K562 (cell line): ENCODE data around the gene APOM. TPM values are rescaled to one million over a fixed set of nuclear protein-coding genes. Genes with fewer than 3 reads are reported as not detected.

Source experiments
- CBX8 ChIP-seq: fragments of 200-600 bp; sonication (generic); IDR thresholded peaks from 2 replicates; pipeline ENCODE4 v1.6.1; 2012; ENCODE audit warnings: borderline replicate concordance, mixed run types, low read depth, mild to moderate bottlenecking, moderate library complexity, mixed read lengths, low read length, control low read depth, inconsistent platforms; ENCODE audit not compliant: poor library complexity, severe bottlenecking; ENCODE audit errors: extremely low read depth
- CHCHD3 ChIP-seq: fragments of 250-450 bp; sonication (Bioruptor Pico); IDR thresholded peaks from 2 replicates; pipeline ENCODE4 v2.1.2; 2022; ENCODE audit warnings: mild to moderate bottlenecking
- CHD1 ChIP-seq: fragments of 200-600 bp; sonication (generic); IDR thresholded peaks from one replicate; pipeline ENCODE4 v1.6.1; 2012; ENCODE audit warnings: mild to moderate bottlenecking, moderate library complexity, low read length, inconsistent platforms
- CXXC5 ChIP-seq: fragments of 250-450 bp; sonication (Bioruptor Pico); IDR thresholded peaks from 2 replicates; pipeline ENCODE4 v1.8.0; 2022; ENCODE audit warnings: inconsistent platforms, mild to moderate bottlenecking, moderate library complexity
- ERF ChIP-seq: fragments of 450-650 bp; formaldehyde crosslinking; IDR thresholded peaks from 2 replicates; pipeline ENCODE4 v1.4.0; 2020; ENCODE audit warnings: mild to moderate bottlenecking, mixed read lengths
- HCFC1 ChIP-seq: IDR thresholded peaks from 2 replicates; pipeline ENCODE4 v1.6.1; 2012; ENCODE audit warnings: low read depth, low read length, improper control_type of control experiment
- HNRNPH1 ChIP-seq: fragments of 200-400 bp; formaldehyde crosslinking; optimal IDR thresholded peaks from 2 replicates; pipeline ENCODE3; 2017; ENCODE audit warnings: low read depth, mild to moderate bottlenecking, low read length, moderate library complexity
- KLF13 ChIP-seq: fragments of 450-650 bp; IDR thresholded peaks from 2 replicates; pipeline ENCODE4 v1.6.1; 2016; ENCODE audit warnings: missing genetic modification characterization, low read depth, mild to moderate bottlenecking, missing compliant biosample characterization, moderate library complexity, borderline replicate concordance
- MECOM ChIP-seq: fragments of 250-450 bp; sonication (Bioruptor Pico); IDR thresholded peaks from 2 replicates; pipeline ENCODE4 v1.8.0; 2022; ENCODE audit warnings: inconsistent platforms
- POLR2AphosphoS5 ChIP-seq: IDR thresholded peaks from 2 replicates; pipeline ENCODE4 v1.6.1; 2011; ENCODE audit warnings: mild to moderate bottlenecking, low read depth, low read length, moderate library complexity; ENCODE audit not compliant: control insufficient read depth, insufficient read depth
- POLR2B ChIP-seq: fragments of 450-650 bp; IDR thresholded peaks from 2 replicates; pipeline ENCODE4 v1.6.1; 2018; ENCODE audit warnings: low read depth; ENCODE audit not compliant: partially characterized antibody
- RHOXF2B ChIP-seq: fragments of 250-450 bp; sonication (Bioruptor Pico); conservative IDR thresholded peaks from 2 replicates; pipeline ENCODE4 v1.5.1; 2021
- SIRT6 ChIP-seq: IDR thresholded peaks from one replicate; pipeline ENCODE4 v1.6.1; 2012; ENCODE audit warnings: low read depth, mild to moderate bottlenecking, control low read depth, inconsistent platforms, low read length, moderate library complexity
- SRSF1 ChIP-seq: fragments of 200-400 bp; formaldehyde crosslinking; IDR thresholded peaks from 2 replicates; pipeline ENCODE4 v1.6.1; 2017; ENCODE audit warnings: mild to moderate bottlenecking, low read depth, low read length, moderate library complexity
- SRSF9 ChIP-seq: fragments of 200-400 bp; formaldehyde crosslinking; IDR thresholded peaks from 2 replicates; pipeline ENCODE4 v1.6.1; 2017; ENCODE audit warnings: low read depth, low read length, borderline replicate concordance
- TEAD1 ChIP-seq, 2 experiments: fragments of 450-650 bp in 1 of 2; sonication (generic) in 1 of 2; formaldehyde crosslinking; IDR thresholded peaks; 2 replicates each; pipeline versions ENCODE4 v1.4.0 to v1.8.0; 2020 to 2022; ENCODE audit warnings: mild to moderate bottlenecking in 2 of 2, missing genetic modification reagents in 1 of 2
- TFAP4 ChIP-seq: sonication (generic); formaldehyde crosslinking; IDR thresholded peaks from 2 replicates; pipeline ENCODE4 v1.8.0; 2022; ENCODE audit warnings: missing genetic modification reagents, mild to moderate bottlenecking, moderate library complexity, borderline replicate concordance
- ZBTB33 ChIP-seq: sonication (generic); formaldehyde crosslinking; IDR thresholded peaks from 2 replicates; pipeline ENCODE4 v1.8.1; 2023; ENCODE audit warnings: mild to moderate bottlenecking, missing genetic modification reagents
- ZBTB5 ChIP-seq: fragments of 450-650 bp; IDR thresholded peaks from 2 replicates; pipeline ENCODE4 v1.6.1; 2017; ENCODE audit warnings: antibody characterized with exemption
- ZBTB9 ChIP-seq: fragments of 450-650 bp; formaldehyde crosslinking; IDR thresholded peaks from 2 replicates; pipeline ENCODE4 v1.4.0; 2020; ENCODE audit warnings: mild to moderate bottlenecking, moderate library complexity
- ZNF24 ChIP-seq: fragments of 450-650 bp; IDR thresholded peaks from 2 replicates; pipeline ENCODE4 v1.6.1; 2016
- ZNF445 ChIP-seq: fragments of 250-450 bp; sonication (Bioruptor Pico); IDR thresholded peaks from 2 replicates; pipeline ENCODE4 v1.4.0; 2020; ENCODE audit warnings: low read depth, mild to moderate bottlenecking, moderate library complexity
- polyA plus RNA-seq, 8 experiments: library from polyadenylated mRNA; depleted of rRNA in 4 of 8; stranded (reverse) in 5 of 8; unstranded in 3 of 8; fragments of >200 nt; fragmentation: Nextera tagmentation in 2 of 8; fragmentation: Illumina TruSeq in 1 of 8; extraction: Ambion mirVana in 2 of 8; extraction: Trizol in 1 of 8; gene quantifications; 2 replicates each; pipeline versions ENCODE4 v1.2.1 to v1.2.3, GENCODE V29; 2011 to 2014; ENCODE audit warnings: inconsistent platforms in 1 of 8, missing spikeins in 1 of 8
- total RNA-seq, 7 experiments: library from RNA; depleted of rRNA in 6 of 7; stranded (reverse); fragments of >200 nt in 6 of 7; fragmentation: Illumina TruSeq in 2 of 7; extraction: Trizol in 2 of 7; gene quantifications; 2 replicates each; pipeline versions ENCODE4 v1.2.1 to v1.2.3, GENCODE V29; 2011 to 2021; ENCODE audit warnings: low replicate concordance in 1 of 7

APOM gene
- total and polyA plus RNA-seq, 9 of the 15 experiments (the other 6 are each of a cell fraction or from before 2014, with no cell fraction given): 5.7 to 24.3 (median 10.4) TPM

GRCh38 chr6:31630177-31630934 is 25.3 kb upstream of the APOM start (continued):
- no peak for TF ChIP-seq CBX8
- TF ChIP-seq HNRNPH1: no peak
- peak; percentile 69 for TF ChIP-seq POLR2B
- no peak for TF ChIP-seq ZNF445 (CRISPR knock-in tag)
- TF ChIP-seq TEAD1 (CRISPR knock-in tag; IDR thresholded peaks at IDR 0.05): no peak
- no peak for TF ChIP-seq HCFC1
- TF ChIP-seq ZBTB5: no peak
- peak; percentile 73; the same call in 1 of the 2 replicates for TF ChIP-seq ZBTB33 (CRISPR knock-in tag)
- TF ChIP-seq ZBTB9 (CRISPR knock-in tag): no peak
- no peak for TF ChIP-seq SIRT6
- TF ChIP-seq SRSF9: no peak
- TF ChIP-seq CHD1: no peak
- TF ChIP-seq CXXC5: 0 out of 2 replicates have a peak, but pooled peaks have one; percentile 8
- TF ChIP-seq CHCHD3 (CRISPR knock-in tag): no peak
- no peak for TF ChIP-seq MECOM
- no peak for TF ChIP-seq TFAP4 (CRISPR knock-in tag)
- 0 out of 2 replicates have a peak, but pooled peaks have one; percentile 36 for TF ChIP-seq KLF13 (tag)
- no peak for TF ChIP-seq SRSF1
- no peak for TF ChIP-seq RHOXF2B (CRISPR knock-in tag)
- no peak for TF ChIP-seq ERF (CRISPR knock-in tag)
- TF ChIP-seq ZNF24: peak; percentile 78
- peak; percentile 35; the same call in 1 of the 2 replicates for TF ChIP-seq POLR2AphosphoS5
